Measurements from ENCODE around the gene AMPD3.
A peak's percentile ranks its signal among the peaks of the same experiment; 100 is the strongest.

AMPD3 gene
- total RNA-seq = 27.1 to 44.5 (median 40.3) reads per million in 3 donors

DNA sequence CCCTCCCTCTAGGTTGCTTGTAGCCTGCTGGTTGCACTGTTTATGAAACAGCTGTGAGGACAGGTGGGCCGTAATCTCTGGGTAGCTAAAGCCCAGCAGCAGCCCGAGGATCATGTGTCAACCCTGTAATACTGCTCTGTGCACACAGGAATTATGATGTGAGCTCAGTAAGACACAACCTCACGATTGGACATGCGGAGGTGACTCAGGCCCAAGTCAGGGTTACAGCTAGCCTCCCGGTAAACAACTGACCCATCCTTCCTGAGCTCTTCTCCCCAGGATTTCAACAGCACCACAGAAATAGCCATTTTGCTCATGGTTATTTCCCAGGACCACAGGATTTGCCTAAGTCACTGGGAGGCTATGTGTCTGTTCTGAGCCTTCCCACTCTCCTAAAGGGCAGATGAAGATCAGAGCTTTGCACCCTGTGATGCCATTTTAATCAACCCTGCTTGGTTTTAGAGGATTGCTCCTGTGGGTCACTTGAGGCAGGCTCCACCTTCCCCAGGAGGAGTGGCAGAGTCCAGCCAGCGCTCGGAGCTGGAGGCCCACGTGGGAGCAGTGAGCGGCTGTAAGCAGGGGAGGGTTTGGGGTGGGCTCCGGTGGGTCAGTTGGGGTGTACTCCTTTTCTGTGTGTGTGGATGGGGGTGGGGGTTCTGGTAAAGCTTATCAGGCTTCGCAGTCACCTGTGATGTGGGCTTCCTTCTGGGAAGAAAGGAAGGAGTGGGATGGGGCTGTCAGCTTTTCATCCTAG lies at the start of gene AMPD3:
AMPD3 (plus strand) TSS at position 387 of the 754 bp plus-strand sequence. CDS start 6,256 bp downstream, outside the sequence.
- Histone ChIP-seq H3K27ac (ENCODE audit: insufficient read depth, low read length, poor library complexity, severe bottlenecking) (peak within 1 kb of the TSS; percentile 81), H3K27me3 (replicated peaks; ENCODE audit: control insufficient read depth, insufficient read depth, low read length, poor library complexity, severe bottlenecking) (no peaks in the 10 kb centered on the region), H3K36me3 (ENCODE audit: control insufficient read depth, insufficient read depth, low read length) (no peaks in the 10 kb centered on the region), H3K4me1 (ENCODE audit: control insufficient read depth, insufficient read depth, low read length, poor library complexity, severe bottlenecking) (peaks cover 64% of the 10 kb centered on the region), H3K9me3 (ENCODE audit: control insufficient read depth, low read length) (no peaks in the 10 kb centered on the region), H3K4me3 (ENCODE audit: insufficient read depth, low read depth, low read length, poor library complexity, severe bottlenecking) (peak within 1 kb of the TSS; percentile 52)
- DNase-seq = no peak

DNA sequence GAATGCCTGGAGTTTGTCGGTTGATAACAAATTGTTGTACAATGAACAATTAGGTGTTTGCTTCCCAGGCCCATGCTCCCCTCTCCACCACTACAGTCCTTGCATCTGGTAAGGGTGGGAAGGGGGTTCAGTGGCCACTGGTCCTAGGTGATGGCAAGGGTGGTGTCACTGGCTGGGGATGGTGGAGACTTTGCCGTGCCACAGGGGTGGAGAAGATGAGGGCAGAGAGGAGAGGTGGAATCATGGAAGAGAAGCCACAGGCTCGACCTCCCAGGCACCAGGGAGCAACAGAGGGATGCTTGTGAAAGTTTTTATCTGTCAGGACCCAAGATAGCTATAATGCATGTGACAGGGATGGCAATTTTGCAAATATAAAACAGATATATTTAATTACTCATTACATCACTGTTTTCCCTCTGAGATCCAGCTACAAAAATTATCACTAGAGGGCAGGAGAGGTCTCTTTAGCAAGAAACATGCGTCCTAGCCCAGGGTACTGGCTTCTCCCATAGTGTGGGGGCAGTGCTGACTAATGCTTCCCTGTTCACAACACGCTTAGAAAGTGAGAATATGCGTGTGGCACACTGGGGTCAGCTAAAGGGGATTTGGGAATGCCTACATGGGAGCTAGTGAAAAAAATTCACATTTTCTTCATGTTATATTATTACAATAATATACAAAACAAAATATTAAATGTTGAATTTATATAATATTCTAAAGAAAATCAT lies 49.0 kb upstream of the AMPD3 start:
- H3K27me3 ChIP-seq (replicated peaks; ENCODE audit: control insufficient read depth, insufficient read depth, low read length, poor library complexity, severe bottlenecking) = no peaks in the 10 kb centered on the region
- H3K9me3 ChIP-seq (ENCODE audit: control insufficient read depth, low read length) = no peaks in the 10 kb centered on the region
- H3K27ac ChIP-seq (ENCODE audit: insufficient read depth, low read length, poor library complexity, severe bottlenecking) = no peak overlapping the region
- DNase-seq = peak in 1 of 3 donors; percentile 29
- no peaks in the 10 kb centered on the region for H3K36me3 ChIP-seq (ENCODE audit: control insufficient read depth, insufficient read depth, low read length)
- H3K4me3 ChIP-seq (ENCODE audit: insufficient read depth, low read depth, low read length, poor library complexity, severe bottlenecking) = no peak overlapping the region
- H3K4me1 ChIP-seq (ENCODE audit: control insufficient read depth, insufficient read depth, low read length, poor library complexity, severe bottlenecking) = peaks cover 8% of the 10 kb centered on the region

DNA sequence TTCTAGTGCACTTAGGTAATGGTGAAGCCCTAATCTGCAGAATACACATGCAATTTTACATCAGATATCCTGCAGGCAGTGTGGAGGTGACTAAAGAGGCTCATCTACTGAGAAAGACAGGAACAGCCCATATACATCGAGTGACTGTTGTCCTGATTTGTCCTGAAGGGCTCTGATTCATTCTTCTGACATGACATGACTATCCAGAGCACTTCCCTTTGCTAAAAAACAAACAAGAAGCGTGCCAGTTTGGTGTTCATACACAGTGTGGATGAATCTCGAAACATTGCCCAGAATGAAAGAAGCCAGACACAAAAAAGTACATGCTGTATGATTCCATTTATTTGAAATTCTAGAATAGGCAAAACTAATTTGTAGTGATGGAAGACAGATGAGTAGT lies 48.0 kb upstream of the AMPD3 start:
- no peaks in the 10 kb centered on the region for H3K9me3 ChIP-seq (ENCODE audit: control insufficient read depth, low read length)
- no peak for DNase-seq
- H3K4me1 ChIP-seq (ENCODE audit: control insufficient read depth, insufficient read depth, low read length, poor library complexity, severe bottlenecking) = peaks cover 8% of the 10 kb centered on the region
- H3K36me3 ChIP-seq (ENCODE audit: control insufficient read depth, insufficient read depth, low read length) = no peaks in the 10 kb centered on the region
- no peaks in the 10 kb centered on the region for H3K27me3 ChIP-seq (replicated peaks; ENCODE audit: control insufficient read depth, insufficient read depth, low read length, poor library complexity, severe bottlenecking)
- H3K27ac ChIP-seq (ENCODE audit: insufficient read depth, low read length, poor library complexity, severe bottlenecking) = no peak overlapping the region
- no peak overlapping the region for H3K4me3 ChIP-seq (ENCODE audit: insufficient read depth, low read depth, low read length, poor library complexity, severe bottlenecking)

DNA sequence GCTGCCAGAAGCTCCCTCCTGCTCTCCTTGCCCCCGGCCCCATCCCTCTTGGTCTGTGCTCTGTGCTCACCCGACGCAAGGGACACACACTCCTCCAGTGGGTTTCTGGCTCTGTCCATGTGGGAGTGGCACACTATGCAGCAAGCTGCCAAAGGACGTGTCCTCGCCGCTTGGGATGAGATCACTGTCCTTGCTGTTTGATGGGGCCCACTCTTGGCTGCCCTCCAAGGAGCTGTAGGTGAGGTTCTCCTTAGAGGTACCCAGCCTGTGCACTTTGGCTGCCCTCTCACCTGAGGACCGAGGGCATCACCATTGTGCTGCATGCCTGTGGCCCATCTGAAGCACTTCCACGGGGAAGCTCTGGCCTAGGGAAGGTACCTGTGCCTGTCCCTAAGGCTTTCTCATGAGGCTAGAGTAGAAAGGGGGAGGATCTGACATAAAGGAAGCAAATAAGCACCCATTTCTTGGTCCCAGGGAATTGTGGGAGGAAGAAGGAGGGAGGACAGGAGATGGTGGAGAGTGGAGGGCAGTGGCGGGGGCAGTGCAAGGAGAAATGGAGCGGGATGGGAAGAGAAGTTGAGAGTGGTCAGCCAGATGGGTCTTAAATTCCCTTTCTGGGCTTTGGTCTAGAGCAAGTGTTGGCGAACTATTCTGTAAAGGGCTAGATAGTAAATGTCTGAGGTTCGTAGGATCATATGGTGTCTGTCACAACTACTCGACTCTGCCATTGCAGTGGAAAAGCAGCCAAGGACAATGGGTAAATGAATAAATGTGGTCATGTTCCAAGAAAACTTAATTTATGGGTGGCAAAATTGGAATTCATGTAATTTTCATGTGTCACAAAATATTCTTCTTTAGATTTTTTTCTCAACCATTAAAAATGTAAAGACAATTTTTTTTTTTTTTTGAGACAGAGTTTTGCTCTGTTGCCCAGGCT lies 47.0 kb upstream of the AMPD3 start:
- Histone ChIP-seq H3K4me1 (ENCODE audit: control insufficient read depth, insufficient read depth, low read length, poor library complexity, severe bottlenecking) (peaks cover 8% of the 10 kb centered on the region), H3K27me3 (replicated peaks; ENCODE audit: control insufficient read depth, insufficient read depth, low read length, poor library complexity, severe bottlenecking) (no peaks in the 10 kb centered on the region), H3K9me3 (ENCODE audit: control insufficient read depth, low read length) (no peaks in the 10 kb centered on the region), H3K36me3 (ENCODE audit: control insufficient read depth, insufficient read depth, low read length) (no peaks in the 10 kb centered on the region), H3K4me3 (ENCODE audit: insufficient read depth, low read depth, low read length, poor library complexity, severe bottlenecking) (no peak overlapping the region), H3K27ac (ENCODE audit: insufficient read depth, low read length, poor library complexity, severe bottlenecking) (no peak overlapping the region)
- no peak for DNase-seq

DNA sequence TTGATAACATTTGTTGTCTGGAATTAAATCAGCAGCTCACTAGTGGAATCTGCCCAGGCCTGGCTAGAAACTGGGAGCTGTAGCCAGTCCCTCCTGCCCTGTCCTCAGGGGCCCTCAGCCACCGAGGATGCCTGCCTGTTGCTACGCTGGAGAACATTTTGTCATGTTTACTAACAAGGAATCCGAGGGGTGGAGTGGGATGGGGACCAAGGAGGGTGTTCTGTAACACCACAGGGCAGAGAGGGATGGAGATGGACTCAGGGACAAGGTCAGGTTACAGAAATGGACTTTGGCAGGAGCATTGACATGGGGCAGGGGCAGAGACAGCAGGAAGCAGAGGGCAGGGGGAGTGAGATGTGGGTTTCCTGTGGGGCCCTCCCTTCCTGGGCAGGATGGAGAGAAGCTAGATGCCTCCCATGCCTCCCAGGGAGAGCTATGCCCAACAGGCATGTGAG lies 45.8 kb upstream of the AMPD3 start:
- Histone ChIP-seq H3K27me3 (replicated peaks; ENCODE audit: control insufficient read depth, insufficient read depth, low read length, poor library complexity, severe bottlenecking) (no peaks in the 10 kb centered on the region), H3K27ac (ENCODE audit: insufficient read depth, low read length, poor library complexity, severe bottlenecking) (no peak overlapping the region), H3K36me3 (ENCODE audit: control insufficient read depth, insufficient read depth, low read length) (no peaks in the 10 kb centered on the region), H3K4me3 (ENCODE audit: insufficient read depth, low read depth, low read length, poor library complexity, severe bottlenecking) (no peak overlapping the region), H3K9me3 (ENCODE audit: control insufficient read depth, low read length) (no peaks in the 10 kb centered on the region), H3K4me1 (ENCODE audit: control insufficient read depth, insufficient read depth, low read length, poor library complexity, severe bottlenecking) (peaks cover 11% of the 10 kb centered on the region)
- no peak for DNase-seq

DNA sequence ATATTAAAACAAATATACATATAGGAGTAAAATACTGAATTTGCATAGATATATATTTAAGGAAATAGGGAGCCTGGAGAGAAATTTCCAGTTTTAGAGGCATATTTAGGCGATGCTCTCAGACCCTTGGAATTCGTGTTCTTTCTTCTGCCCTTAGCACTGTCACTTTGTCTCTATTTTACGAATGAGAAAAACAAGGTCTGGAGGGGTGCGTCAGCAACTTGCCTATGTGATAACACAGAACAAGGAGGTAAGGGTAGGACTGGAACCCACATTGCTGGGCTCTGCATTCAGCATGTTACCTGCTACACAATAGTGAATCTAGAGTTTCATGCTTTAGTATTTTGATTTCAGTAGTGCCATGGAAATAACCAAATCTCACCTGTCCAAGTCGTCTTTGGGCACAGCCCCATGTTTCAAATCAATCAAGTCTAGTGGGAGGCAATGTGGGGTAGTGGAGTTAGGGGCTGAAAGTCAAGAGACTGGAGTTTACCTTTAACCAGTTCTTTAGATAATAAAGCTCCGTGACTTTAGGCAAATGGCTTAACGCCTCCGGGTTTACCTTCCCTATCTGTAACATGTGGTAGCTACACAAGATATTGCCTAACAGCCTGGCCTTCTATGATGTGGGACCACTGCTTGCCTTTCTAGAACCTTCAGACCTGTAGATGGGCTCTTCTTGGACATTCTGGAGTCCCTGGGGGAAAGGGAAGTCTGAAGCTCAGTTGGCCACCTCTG lies 44.8 kb upstream of the AMPD3 start:
- no peaks in the 10 kb centered on the region for H3K27me3 ChIP-seq (replicated peaks; ENCODE audit: control insufficient read depth, insufficient read depth, low read length, poor library complexity, severe bottlenecking)
- no peak overlapping the region for H3K4me3 ChIP-seq (ENCODE audit: insufficient read depth, low read depth, low read length, poor library complexity, severe bottlenecking)
- peaks cover 21% of the 10 kb centered on the region for H3K4me1 ChIP-seq (ENCODE audit: control insufficient read depth, insufficient read depth, low read length, poor library complexity, severe bottlenecking)
- no peak for DNase-seq
- H3K36me3 ChIP-seq (ENCODE audit: control insufficient read depth, insufficient read depth, low read length) = no peaks in the 10 kb centered on the region
- H3K9me3 ChIP-seq (ENCODE audit: control insufficient read depth, low read length) = no peaks in the 10 kb centered on the region
- no peak overlapping the region for H3K27ac ChIP-seq (ENCODE audit: insufficient read depth, low read length, poor library complexity, severe bottlenecking)

DNA sequence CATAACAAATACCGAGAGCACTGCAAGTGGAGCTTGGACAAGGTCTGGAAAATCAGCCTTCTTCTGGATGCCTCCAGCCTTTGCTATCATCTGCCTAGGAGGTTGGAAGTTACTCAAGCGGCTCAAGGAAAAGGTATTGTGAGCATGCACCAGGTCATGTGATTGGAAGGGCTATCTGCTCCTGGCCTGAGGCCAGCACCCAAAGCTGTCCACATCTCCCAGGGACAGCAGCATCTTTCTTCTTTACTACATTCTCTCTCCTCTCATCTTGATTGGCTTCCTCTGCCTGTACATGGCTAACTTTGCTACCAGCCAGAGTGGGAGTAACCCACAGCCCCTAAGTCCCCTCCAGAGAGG lies 44.2 kb upstream of the AMPD3 start:
- Histone ChIP-seq H3K27me3 (replicated peaks; ENCODE audit: control insufficient read depth, insufficient read depth, low read length, poor library complexity, severe bottlenecking) (no peaks in the 10 kb centered on the region), H3K4me1 (ENCODE audit: control insufficient read depth, insufficient read depth, low read length, poor library complexity, severe bottlenecking) (peaks cover 22% of the 10 kb centered on the region), H3K36me3 (ENCODE audit: control insufficient read depth, insufficient read depth, low read length) (no peaks in the 10 kb centered on the region)

DNA sequence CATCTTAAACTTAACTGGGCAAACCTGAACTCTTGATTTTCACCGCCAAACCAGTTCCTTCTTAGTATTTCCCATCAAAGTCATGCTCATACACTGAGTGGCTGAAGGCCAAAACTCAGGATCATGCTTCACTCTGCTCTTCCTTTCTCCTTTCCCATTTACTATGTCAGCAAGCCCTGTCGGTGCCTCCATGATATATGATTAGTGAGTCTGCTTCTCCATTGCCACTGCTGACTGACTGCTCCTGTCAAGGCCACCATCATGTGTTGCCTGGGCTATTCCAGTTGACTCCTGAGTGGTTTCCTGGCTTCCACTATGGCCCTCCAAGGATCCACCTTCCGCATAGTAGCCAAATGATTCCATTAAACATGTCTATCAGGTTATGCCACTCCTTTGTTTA lies 42.8 kb upstream of the AMPD3 start:
- H3K9me3 ChIP-seq (ENCODE audit: control insufficient read depth, low read length) = no peaks in the 10 kb centered on the region
- DNase-seq = no peak
- H3K4me3 ChIP-seq (ENCODE audit: insufficient read depth, low read depth, low read length, poor library complexity, severe bottlenecking) = no peak overlapping the region
- H3K27me3 ChIP-seq (replicated peaks; ENCODE audit: control insufficient read depth, insufficient read depth, low read length, poor library complexity, severe bottlenecking) = no peaks in the 10 kb centered on the region
- H3K4me1 ChIP-seq (ENCODE audit: control insufficient read depth, insufficient read depth, low read length, poor library complexity, severe bottlenecking) = peaks cover 22% of the 10 kb centered on the region
- H3K27ac ChIP-seq (ENCODE audit: insufficient read depth, low read length, poor library complexity, severe bottlenecking) = no peak overlapping the region
- H3K36me3 ChIP-seq (ENCODE audit: control insufficient read depth, insufficient read depth, low read length) = no peaks in the 10 kb centered on the region

More for the DNA sequence above, 44.2 kb upstream of the AMPD3 start:
- H3K9me3 ChIP-seq (ENCODE audit: control insufficient read depth, low read length) = no peaks in the 10 kb centered on the region
- no peak overlapping the region for H3K27ac ChIP-seq (ENCODE audit: insufficient read depth, low read length, poor library complexity, severe bottlenecking)
- H3K4me3 ChIP-seq (ENCODE audit: insufficient read depth, low read depth, low read length, poor library complexity, severe bottlenecking) = no peak overlapping the region
- DNase-seq = no peak

DNA sequence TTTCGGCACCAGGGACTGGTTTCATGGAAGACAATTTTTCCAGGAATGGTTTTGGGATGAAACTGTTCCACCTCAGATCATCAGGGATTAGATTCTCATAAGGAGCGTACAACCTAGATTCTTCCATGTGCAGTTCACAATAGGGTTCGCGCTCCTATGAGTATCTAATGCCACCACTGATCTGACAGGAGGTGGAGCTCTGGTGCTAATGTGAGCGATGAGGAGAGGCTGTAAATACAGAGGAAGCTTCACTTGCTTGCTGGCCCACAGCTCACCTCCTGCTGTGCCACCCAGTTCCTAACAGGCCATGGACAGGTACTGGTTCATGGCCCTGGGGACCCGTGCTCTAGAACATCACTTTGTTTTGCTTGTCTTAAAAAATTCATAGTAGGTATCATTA lies 41.8 kb upstream of the AMPD3 start:
- H3K36me3 ChIP-seq (ENCODE audit: control insufficient read depth, insufficient read depth, low read length) = no peaks in the 10 kb centered on the region
- DNase-seq = peak in 2 of 3 donors; percentile 2 to 13
- no peak overlapping the region for H3K27ac ChIP-seq (ENCODE audit: insufficient read depth, low read length, poor library complexity, severe bottlenecking)
- H3K4me1 ChIP-seq (ENCODE audit: control insufficient read depth, insufficient read depth, low read length, poor library complexity, severe bottlenecking) = peaks cover 22% of the 10 kb centered on the region
- no peak overlapping the region for H3K4me3 ChIP-seq (ENCODE audit: insufficient read depth, low read depth, low read length, poor library complexity, severe bottlenecking)
- no peaks in the 10 kb centered on the region for H3K9me3 ChIP-seq (ENCODE audit: control insufficient read depth, low read length)
- no peaks in the 10 kb centered on the region for H3K27me3 ChIP-seq (replicated peaks; ENCODE audit: control insufficient read depth, insufficient read depth, low read length, poor library complexity, severe bottlenecking)

Measured in effector memory CD4-positive, alpha-beta T cell (primary cell).